Activated T-cell treated with anti-CD3 and anti-CD28 coated beads for 48 hours (primary cell): ENCODE measurements around the gene EME1.

Experiments used
- DNase-seq: peaks from one replicate; pipeline ENCODE4 v3.0.0-alpha.2; 2020; ENCODE audit warnings: low read depth

The EME1 gene

GRCh38 chr17:50347894-50348291 lies 25.1 kb upstream of the EME1 start:
- no peak for DNase-seq

GRCh38 chr17:50348522-50349242 lies 24.3 kb upstream of the EME1 start:
- no peak for DNase-seq

- DNase-seq, result no peak
Observed at GRCh38 chr17:50349243-50349600, 23.8 kb upstream of the EME1 start.

- DNase-seq, result no peak
Observed at GRCh38 chr17:50350733-50351132, 22.3 kb upstream of the EME1 start.

- no peak for DNase-seq
Observed at GRCh38 chr17:50352072-50352692, 20.8 kb upstream of the EME1 start.

GRCh38 chr17:50352693-50353599 lies 20.1 kb upstream of the EME1 start:
- no peak for DNase-seq

GRCh38 chr17:50353600-50354195 lies 19.3 kb upstream of the EME1 start:
- DNase-seq, result no peak

- DNase-seq, result no peak
Observed at GRCh38 chr17:50354198-50354597, 18.8 kb upstream of the EME1 start.

GRCh38 chr17:50354776-50355175 lies 18.3 kb upstream of the EME1 start:
- no peak for DNase-seq

GRCh38 chr17:50355336-50355700 lies 17.7 kb upstream of the EME1 start:
- DNase-seq, result no peak

- DNase-seq, result no peak
Observed at GRCh38 chr17:50355701-50356341, 17.2 kb upstream of the EME1 start.

GRCh38 chr17:50356418-50356817 lies 16.6 kb upstream of the EME1 start:
- DNase-seq, result no peak

GRCh38 chr17:50356892-50357510 lies 16.0 kb upstream of the EME1 start:
- DNase-seq, result no peak

- DNase-seq, result no peak
Observed at GRCh38 chr17:50358177-50358576, 14.9 kb upstream of the EME1 start.

GRCh38 chr17:50359005-50359699 lies 13.9 kb upstream of the EME1 start:
- no peak for DNase-seq

GRCh38 chr17:50359998-50360461 lies 13.0 kb upstream of the EME1 start:
- DNase-seq, result no peak

GRCh38 chr17:50360486-50361115 lies 12.4 kb upstream of the EME1 start:
- DNase-seq, result no peak

- DNase-seq, result peak; percentile 25
Observed at GRCh38 chr17:50361561-50362480, 11.2 kb upstream of the EME1 start.

GRCh38 chr17:50362661-50363060 lies 10.4 kb upstream of the EME1 start:
- DNase-seq, result no peak
